Stimulated activated CD8-positive, alpha-beta memory T cell treated with anti-CD3 and anti-CD28 coated beads, Interleukin-4, amount 100 ng/mL, for 4 hours (primary cell): Measurements from ENCODE around the gene TRIM65.

Experiments used
- DNase-seq, 2 donors: peaks; one replicate each; pipeline ENCODE4 v3.0.0-alpha.2; 2020; ENCODE audit warnings: low read depth in 2 of 2, low spot score in 1 of 2

The TRIM65 gene

GRCh38 chr17:75896415-75897159 lies at the start of gene TRIM65:
TSS of gene TRIM65 (minus strand) at chr17:75896951. CDS start at chr17:75896937, 14 bp downstream.
- peak; percentile 45 to 52 for DNase-seq

- no peak for DNase-seq
Measured at GRCh38 chr17:75945211-75945610, 48.5 kb upstream of the TRIM65 start.

DNA sequence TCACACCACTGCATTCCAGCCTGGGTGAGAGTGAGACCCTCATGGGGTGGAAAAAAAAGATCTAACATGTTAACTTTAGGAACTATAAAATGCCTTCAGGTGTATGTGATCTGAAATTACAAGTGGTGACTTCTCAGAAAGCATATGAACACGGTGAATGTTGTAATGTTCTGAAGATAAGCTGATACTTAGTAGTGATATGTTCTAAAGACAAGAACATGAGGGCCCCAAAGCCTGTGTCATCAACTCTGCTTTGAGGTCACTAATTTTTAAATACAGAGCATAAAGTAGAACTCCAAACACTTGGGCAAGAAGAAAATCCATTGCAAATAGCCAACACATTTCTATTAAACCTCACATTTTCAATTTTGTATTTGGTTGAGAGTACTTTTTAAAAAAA lies 46.7 kb upstream of the TRIM65 start:
- no peak for DNase-seq

- DNase-seq = no peak
Measured at GRCh38 chr17:75942473-75942872, 45.7 kb upstream of the TRIM65 start.

- DNase-seq = no peak
Measured at GRCh38 chr17:75941442-75941819, 44.7 kb upstream of the TRIM65 start.

- DNase-seq = peak; percentile 76 to 80
Measured at GRCh38 chr17:75940727-75941441, 44.1 kb upstream of the TRIM65 start, which contains the start of gene FBF1. TSS of gene FBF1 (minus strand) at chr17:75941042. CDS start at chr17:75938149, 2,893 bp downstream.

- no peak for DNase-seq
Measured at GRCh38 chr17:75937652-75938051, 40.9 kb upstream of the TRIM65 start.

DNA sequence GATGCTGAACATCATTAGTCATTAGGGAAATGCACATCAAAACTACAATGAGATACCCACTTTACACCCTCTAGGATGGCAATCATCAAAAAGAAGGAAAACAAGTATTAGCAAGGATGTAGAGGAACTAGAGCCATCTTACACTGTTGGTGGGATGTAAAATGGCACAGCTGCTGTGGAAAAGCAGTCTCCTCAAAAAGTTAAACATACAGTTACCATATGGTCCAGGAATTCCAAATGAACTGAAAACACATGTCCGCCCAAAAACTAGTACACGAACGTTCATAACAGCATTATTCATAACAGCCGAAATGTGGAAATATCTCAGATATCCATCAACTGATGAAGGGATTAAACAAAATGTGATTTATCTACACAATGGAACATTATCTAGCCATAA lies 37.1 kb upstream of the TRIM65 start:
- no peak for DNase-seq

DNA sequence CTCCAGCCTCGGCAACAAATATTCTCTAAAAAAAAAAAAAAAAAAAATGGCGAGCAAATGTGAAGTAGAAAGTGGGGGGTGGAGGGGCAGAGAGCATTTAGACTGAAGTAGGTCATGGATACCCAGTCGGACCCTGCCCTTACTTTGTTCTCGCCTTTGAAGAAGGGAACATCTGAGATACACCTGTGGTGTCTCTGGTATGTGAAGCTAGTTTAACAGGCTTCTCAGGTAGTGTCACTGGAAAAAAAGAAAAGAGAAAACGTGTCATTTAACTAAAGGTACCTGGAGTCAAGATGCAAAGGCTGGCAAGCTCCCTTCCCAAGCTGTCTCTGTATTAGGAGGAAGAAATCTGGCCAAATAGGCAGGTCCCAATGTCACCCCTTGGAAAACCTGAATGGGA lies 36.1 kb upstream of the TRIM65 start:
- DNase-seq = no peak

GRCh38 chr17:75931062-75931461 lies 34.3 kb upstream of the TRIM65 start:
- DNase-seq = no peak

DNA sequence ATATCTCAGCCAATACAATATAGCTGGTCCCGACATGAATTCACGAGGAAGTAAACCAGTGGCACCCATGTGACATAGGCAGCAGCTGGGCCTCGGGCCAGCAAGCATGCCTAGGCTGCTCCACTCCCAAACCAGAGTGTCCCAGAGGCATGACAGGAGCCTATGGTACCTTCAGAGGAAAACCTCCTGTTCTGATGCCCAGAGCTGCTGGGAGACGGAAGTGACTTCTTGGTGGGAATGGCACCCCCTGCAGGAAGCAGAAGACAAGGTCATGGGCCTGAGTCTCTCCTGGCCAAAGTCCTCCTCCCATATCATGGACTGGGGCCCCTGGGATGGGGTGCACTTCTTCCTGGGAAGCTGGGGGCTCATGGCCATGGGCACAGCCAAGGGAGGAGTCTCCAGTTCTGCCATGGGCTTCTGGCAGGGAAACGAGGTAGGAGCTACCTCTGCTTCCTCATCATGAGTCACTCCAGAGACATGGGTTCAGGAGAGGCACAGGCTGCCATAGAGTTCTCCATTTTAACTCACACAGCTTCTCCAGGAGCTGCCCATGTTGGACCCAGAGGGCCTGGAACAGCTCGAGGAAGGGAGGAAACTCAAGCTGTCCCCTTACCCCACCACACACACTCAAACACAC lies 30.7 kb upstream of the TRIM65 start:
- DNase-seq = no peak

DNA sequence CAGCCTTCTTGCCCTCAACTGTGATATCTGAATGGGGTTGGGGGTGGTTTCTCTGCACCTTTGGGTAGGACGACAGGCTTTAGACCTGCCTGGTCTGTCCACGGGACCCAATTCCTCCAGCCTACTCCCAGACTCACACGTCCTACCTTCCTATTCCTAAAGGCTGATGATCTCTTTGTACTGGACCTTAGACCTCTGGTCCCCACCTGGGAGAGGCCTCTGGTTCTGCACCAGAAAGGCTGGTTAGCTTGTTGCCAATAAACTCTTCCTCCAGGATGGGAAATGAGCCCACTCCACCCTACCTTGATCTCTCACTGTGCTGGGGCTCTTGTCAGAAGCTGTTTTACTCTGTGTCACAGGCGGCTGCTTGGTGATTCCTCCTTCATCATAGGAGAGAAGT lies 29.7 kb upstream of the TRIM65 start:
- no peak for DNase-seq

GRCh38 chr17:75925912-75926311 lies 29.2 kb upstream of the TRIM65 start:
- no peak for DNase-seq

DNA sequence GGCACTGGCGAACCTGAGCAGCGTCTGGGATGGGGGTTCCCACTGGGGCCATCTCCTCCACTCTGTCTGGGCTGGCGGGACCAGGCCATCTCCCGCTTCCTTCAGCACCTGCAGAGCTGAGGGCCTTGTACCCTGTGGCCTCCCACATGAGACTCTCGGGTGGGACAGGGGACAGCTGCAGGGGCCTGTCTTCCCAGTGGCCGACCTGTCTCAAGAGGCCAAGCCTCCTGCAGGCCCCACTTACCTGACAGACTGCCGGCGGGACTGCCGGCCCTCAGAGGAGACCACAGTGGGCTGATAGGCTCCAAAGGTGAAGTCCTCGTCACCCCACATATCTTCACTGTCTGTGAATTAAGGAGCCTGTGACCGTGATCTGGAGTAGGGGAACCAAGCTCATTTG lies 28.4 kb upstream of the TRIM65 start:
- no peak for DNase-seq

- no peak for DNase-seq
Measured at GRCh38 chr17:75922963-75923874, 26.5 kb upstream of the TRIM65 start.

GRCh38 chr17:75922173-75922961 lies 25.6 kb upstream of the TRIM65 start:
- no peak for DNase-seq

DNA sequence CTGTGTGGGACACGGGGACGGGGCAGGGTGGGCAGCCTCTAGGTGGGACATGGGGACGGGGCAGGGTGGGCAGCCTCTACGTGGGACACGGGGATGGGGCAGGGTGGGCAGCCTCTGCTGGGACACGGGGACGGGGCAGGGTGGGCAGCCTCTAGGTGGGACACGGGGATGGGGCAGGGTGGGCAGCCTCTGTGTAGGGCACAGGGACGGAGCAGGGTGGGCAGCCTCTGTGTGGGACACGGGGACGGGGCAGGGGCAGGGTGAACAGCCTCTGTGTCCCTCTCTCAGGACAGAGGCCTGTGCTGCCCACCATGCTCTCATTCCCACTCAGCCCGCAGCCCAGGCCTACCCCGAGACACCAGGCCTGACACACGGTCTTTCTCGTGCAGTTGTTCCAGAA lies 24.8 kb upstream of the TRIM65 start:
- DNase-seq = no peak

DNA sequence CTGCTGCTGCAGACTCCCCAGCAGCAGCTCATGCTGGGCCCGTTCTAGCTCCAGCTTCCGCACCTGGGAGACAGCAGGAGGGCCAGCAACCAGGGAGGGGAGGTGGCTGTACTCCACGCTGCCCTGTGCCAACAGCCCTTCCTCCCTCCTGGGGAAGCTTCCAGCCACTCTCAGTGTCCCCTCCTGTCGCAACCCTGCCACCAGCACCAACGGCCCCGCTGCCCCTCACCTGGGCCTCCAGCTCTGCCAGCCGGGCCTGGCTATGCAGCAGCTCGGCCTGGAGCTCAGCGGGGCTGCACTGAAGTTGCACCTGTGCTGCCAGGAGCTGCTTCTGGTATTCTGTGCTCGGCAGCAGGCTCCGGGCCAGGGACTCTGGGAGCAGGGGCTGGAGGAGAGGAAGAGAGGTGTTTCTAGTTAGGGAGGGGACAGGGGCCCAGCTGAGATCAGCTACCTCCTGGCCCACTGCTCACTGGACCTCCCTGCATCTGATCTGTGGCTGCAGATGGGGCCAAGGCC lies 23.4 kb upstream of the TRIM65 start:
- no peak for DNase-seq

DNA sequence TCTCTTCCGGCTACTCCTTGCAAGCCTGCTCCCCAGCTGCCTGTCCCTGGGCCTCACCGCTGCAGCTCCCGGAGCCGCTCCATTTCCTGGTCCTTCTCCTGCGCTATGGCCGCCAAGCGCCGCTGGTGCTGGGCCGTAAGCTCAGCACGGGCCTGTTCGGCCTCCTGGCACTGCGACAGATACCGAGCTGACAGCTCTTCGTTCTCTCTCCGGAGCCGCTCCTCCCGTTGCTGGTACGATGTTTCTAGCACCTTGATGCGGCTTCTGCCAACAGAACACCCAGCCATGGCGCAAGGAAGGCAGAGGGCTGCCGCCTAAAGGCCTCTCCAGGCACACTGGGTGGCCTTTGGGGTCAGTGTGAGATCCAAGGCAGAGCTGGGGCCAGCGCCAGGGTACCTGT lies 22.9 kb upstream of the TRIM65 start:
- no peak for DNase-seq

DNA sequence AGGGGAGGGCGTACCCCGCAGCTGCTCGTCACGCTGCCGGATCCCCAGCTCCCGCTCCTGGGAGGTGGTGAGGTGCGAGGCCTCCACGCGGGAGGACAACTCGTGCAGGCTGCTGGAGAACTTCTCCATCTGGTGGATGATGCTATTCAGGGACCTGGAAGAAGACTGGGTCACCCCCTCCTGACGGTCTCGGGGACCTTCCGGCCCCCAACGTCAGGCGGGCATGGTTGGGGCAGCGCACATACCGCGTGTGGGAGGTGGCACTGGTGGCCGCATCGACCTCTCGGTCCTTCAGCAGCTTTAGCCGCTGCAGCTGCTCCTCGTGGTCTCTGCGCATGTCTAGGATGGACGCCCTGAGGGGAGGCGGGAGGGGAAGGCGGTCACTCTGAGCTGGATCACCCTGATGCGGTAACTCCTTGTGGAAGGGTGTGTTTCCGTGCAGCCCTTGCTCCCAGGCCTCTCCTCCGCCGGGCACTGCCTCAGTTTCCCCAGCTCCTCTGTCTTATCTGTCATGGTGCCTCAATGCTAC lies 21.2 kb upstream of the TRIM65 start:
- no peak for DNase-seq
